Measurements from ENCODE around the gene OTX2.

The OTX2 gene

DNA sequence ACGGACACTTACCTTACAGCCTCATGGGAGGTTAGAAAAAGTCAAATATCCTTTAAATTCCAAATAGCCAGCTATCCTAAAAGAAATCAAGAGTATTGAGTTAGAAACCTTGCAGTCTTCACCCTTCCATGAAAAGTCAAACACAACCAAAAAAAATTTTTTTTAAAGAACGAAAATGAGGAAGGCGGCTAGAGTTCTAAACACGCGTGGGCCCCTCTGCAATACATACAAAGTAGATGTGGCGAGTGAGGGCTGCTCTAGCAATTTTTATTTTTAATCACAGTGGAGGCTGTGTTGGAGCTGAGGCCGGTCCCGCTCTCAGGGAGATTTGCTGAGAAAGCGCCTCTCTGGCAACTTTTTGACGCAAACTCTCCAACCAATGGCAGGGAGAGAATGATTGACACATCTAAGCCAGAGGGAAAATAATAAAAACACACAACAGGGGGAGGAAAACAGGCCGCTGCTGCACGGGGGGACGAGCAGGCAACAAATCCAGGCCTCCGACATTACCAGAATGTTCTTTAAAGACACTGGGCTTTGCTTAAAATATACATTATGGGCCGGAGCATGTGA, at the start of gene OTX2:
Gene OTX2, minus strand, starts transcription at position 333 of the 573 bp plus-strand sequence. CDS start 5,023 bp downstream, outside the sequence.
- no peak for DNase-seq (ENCODE audit: low read depth)

DNA sequence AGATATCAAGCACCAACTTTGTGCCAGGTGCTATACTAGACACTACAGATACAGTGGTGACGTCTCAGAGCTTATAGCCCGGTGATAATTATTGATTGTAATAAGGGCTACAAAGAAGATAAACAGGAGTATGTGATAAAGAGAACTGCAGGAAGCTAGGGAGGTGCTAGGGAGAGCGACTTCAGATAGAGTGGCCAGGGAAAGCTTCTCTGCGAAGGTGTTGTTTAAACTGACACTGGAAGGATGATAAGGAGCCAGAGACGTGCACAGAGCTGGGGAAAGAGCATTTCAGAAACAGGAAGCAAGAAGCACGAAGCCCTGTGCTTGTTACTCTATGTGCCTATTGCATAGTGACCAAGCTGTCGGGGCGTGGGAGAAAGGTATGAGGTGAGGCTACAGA, 48.1 kb upstream of the OTX2 start:
- no peak for DNase-seq (ENCODE audit: low read depth)

DNA sequence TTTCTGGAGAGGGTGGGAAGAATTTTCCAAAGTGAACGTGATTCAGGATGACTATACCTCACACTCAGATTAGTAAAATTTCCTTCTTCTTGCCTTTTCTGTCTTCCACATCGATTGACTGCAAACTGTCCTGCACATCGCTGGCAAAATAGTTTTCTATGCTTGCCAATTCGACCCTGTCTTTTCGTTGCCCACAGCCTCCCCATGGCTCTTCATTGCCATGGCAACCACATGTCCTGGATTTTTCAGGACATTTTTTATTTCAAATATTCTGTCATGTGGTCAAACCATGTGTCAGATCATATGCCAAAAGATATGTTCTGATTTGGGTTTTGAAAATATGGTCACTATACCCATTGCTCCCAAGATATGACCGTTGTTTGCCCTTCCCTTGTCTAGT, 46.9 kb upstream of the OTX2 start:
- DNase-seq (ENCODE audit: low read depth), result no peak

DNA sequence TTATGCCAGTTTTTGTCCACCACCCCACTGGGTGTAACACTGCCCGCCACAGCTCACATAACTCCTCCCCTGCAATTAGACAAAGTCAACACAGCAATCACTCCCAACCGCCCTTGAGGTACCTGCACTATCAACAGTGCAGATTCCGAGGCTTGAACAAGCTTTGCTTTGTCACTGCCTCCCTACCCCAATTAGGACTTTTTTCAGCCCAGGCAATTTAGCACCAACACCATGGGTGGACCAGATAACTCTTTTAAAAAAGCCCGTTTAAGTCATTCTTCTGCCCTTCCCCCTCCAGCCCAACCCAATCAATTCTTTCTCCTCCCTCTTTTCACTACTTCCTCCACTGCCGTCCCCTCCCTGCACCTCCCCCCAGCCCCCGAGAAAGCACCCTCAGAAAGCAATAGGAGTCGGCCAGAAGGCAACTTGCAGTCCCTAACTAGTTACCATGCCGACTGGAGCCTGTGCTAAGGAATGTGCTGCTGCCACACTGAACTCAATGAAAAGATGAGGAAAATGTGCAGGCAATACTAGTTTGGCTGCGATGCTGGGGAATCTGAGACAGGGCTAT, 45.7 kb upstream of the OTX2 start:
- no peak for DNase-seq (ENCODE audit: low read depth)

DNA sequence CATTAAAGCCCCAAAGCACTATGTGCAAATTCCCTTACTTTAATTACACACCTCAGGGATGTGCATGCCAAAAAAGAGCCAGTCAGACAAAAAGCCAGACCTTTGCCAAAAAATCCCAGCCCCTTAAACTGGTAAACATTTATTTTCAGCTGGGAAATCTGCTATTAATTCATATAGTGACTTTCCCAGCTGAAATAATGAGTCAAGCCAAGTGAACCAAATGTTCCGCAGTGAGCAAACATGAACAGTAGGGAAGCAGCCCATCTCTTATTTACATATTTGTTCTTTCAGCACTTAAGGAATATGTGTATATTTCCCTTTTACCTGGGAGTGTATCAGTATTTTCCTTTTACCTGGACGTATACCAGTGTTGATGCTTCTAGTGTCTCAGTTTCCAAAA, 44.0 kb upstream of the OTX2 start:
- DNase-seq (ENCODE audit: low read depth), result no peak

DNA sequence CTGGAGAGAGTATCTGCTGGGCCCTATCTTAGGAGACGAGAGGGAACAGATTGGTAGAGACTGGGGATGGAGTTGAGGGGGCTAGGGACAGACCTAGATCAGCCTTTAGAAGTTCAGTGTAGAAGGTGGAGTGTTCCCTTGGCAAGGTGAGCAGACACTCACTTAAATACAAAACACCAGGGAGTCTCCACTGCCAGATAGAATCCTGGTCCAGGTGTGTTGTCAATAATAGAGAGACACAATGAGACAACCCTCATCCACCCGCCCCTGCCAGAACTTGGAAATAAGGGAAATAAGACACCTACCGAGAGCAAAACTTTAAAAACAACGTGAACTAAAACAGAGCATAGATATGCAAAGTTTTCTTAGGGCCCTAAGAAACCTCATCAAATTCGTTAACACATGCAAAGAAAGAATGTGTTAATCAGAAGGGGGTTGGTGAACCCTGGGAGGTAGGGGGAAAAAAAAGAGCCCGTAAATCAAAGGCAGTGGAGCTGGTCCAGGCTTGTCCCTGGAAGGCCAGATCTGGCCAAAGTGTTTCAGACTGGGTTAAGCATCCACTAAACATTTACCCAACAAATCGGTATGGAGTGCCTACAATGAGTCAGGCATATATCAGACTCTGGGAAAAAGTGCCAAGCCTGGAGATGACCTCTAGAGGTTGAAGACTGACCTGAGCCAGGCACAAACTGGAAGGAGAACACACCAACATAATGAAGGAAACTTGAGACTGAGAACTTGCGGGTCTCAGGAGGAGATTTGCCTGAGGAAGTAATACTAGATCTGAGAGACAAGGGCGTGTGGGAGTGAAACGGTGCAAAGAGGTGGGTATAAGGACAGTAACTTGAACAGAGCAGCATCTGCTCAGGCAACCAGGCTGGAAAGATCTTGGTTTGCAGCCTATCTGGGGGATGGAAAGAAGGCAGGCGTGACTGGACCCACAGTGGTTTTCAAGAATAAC, 37.0 kb upstream of the OTX2 start:
- no peak for DNase-seq (ENCODE audit: low read depth)

DNA sequence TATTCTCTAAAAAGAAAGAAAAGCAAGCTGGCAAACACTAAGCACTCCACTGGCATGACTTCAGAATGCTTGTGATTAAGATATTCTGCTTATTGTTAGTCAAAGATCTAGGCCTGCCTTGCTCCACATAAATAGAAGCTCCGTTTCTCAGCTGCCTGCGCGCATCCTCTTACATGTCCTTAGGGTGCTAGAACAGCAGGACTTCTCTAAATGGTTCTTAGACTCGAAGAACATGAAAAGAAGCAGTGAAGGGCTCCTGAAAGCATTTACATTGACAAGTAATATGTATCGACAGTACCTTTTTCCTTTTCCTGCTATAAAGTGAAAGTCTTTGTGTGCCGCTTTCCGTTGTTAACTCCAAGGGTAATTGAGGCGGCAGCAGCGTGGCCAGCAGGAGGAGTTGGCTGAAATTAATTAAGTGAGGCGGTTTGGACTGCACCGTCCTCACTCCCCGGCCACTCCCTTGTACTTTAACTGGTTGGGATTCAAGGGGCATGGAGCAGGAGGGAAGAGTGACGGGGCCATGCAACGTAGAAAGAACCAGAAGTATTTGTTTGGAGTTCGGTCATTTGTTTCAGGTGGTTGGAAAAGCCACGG, 34.2 kb upstream of the OTX2 start:
- DNase-seq (ENCODE audit: low read depth), result no peak

DNA sequence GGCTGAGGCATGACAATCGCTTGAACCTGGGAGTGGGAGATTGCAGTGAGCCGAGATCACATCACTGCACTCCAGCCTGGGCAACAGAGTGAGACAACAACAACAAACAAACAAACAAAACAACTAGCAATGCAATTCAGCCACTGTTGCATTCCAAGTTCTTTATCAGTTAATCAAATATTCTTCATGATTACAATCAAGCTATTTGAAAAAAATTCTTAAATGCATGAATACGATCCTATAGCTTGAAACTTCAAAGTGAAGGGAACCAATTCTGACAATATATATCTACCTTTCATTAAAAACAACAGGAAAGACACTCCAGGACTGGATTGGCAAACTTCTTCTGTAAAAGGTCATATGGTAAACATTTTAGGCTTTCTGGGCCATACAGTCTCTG, 31.3 kb upstream of the OTX2 start:
- DNase-seq (ENCODE audit: low read depth), result no peak

DNA sequence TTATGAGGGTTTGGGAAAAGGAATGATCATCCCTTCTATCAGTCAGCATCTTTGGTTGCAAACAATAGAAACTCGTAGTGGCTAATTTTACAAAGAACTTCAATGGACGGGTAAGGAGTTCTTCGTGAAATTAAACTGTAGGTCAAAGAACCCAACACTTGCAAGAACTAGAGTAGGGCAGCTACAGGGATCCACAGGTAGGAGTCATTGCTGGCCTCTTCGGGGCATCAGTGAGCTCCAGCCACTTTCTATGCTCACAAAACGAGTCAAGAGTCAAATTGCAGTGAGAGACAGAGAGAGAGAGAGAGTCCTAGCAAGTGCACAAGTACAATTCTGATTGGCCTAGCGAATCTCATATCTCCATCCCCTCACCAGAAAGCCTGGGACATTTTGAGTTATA, 29.9 kb upstream of the OTX2 start:
- DNase-seq (ENCODE audit: low read depth), result no peak

DNA sequence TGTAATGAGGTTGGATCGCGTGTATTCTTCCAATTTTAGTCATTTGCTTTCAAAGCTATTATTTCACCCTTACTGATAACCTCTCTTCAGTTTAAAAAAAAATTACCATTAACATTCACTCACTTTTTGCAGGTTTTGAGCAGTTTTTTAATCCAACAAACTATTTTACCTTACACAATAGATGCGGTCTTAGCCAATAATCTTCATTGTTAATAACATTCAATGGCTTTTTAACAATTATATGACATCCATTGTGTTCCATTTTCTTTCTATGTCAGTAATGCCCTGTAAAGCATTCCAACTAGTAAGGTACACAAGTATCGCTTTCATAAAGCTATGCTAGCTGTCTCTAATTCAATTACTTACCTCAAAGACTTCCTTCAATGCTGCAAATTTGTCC, 18.9 kb upstream of the OTX2 start:
- no peak for DNase-seq (ENCODE audit: low read depth)

DNA sequence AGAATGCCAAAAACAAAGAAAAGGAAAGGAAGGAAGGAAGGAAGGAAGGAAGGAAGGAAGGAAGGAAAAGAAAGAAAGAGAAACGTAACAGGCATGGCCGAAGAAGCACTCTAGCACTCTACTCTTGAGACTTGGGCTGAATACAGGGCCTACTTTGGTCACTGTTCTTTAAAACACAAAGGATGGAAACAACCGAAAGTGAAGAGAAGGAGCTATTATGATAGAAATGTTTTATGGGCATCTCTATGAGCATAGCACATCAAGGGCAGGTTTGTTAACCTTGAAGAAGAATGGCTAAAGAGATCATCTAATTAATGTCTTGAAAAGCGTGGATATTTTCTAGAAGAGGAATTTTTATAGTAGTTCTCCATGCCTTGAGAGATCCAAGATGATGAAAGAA, 15.9 kb upstream of the OTX2 start:
- DNase-seq (ENCODE audit: low read depth), result no peak

DNA sequence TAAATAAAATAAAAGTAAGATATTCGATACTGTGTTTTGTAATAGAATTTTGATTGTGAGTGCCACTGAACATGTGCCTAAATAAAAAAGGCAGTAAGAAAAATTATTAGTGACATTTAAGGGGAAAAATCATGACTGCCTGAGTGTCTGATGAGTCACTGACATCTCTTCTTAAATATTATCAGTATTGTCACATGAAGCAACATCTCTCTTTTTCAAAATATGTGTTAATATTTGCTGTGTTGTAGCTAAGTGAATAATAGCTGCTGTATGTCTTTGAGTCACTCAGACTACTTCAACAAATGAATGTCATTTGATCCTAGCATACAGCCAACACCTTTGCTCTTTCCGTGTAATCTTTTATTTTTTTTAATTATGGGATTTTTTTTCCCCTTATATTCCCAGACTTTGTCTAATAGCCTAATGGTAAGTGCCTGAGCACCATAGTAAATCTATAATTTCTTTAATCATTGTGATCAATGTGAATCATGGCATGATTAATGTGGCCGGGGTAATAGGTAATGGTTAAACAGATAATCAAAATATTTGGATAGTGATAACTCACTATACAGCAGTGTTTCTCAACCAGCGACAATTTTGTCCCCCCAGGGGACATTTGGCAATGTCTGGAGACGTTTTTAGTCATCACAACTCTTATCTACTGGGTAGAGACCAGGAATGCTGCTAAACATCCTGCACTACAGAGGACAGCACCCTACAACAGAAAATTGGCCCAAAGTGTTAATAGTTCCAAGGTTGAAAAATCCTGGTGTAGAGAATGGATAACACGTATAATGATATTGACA, 11.7 kb upstream of the OTX2 start:
- no peak for DNase-seq (ENCODE audit: low read depth)

DNA sequence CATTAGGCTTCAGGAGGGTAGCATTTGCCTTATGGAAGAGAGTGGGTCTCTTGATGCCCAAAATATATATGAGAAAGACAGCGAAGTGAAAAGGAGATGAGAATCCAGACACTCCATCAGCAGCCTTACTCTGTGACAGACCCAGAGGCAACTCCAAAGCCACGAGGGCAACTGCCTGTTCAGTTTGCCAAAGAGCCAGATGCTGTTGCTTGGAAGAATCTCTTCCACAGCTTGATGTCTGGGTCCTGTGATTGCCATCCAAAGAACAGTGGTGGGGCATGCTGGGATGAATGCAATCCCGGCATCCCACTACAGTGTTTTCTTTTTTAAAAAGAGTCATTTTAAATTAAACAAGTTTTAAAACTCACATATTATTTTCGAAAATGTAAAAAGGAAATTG, 10.9 kb upstream of the OTX2 start:
- no peak for DNase-seq (ENCODE audit: low read depth)

DNA sequence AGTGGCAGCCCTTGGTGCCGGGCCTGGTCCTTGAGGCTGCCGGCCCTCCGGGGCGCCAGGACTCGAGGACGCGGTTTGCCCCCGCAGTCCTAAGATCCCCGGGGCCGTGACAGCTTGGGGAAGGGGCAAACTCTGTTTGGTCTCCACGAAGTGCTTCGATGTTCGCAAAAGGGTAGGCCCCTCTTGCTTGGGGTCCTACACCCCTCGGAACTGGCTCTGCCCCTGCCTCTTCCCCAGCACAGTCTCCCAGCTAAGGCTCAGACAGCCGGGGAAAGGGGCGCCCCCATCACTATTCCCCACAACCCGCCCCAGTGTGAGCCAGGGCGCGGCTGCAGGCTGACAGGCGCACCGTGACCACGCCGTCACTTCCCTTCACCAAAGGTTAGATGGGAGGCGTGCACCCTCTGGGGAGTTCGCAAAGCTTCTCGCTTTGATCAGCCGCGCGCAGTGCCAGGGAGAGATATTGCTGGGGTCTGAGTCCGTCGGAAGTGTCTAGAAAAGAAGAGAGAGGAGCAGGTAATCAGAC, 7.2 kb upstream of the OTX2 start:
- DNase-seq (ENCODE audit: low read depth), result no peak

DNA sequence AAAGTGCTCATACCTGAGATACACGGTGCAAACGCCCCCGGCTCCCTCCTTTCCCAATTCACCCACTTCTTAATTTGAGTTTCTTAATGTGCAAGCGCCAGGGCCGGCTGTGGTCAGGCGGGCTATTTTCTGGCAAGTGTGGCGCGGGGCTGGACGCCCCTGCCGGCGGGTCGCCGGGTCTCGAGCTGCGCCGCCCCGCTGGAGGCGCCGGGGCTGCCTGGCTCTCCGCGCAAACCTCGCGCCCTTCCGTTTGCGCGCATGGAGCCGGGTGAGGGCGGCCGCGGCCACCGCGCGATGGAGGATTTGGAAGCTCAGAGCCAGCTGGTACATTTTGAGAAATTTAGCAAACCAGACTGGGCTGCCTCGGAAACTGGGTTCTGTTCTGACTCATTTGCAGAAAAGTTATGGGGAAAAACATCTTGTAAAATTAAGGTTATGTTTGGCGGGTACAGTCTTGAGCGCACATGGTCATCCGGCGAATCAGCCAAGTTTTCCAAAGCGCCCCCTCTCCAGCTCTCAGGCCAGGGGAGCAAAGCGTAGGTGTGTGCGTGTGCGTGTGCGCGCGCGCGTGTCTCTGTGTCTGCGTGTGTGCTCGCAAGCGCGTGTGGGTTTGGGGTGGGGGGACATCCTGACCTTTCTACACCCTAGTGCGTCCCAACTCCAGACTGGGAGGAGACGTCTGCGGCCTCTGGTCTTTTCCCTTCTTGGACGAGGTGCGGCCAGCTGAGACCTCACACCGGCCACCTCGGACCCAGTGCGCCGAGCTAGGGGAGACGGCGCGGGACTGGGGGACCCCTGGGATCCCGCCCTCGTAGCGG, 6.5 kb upstream of the OTX2 start:
- no peak for DNase-seq (ENCODE audit: low read depth)

DNA sequence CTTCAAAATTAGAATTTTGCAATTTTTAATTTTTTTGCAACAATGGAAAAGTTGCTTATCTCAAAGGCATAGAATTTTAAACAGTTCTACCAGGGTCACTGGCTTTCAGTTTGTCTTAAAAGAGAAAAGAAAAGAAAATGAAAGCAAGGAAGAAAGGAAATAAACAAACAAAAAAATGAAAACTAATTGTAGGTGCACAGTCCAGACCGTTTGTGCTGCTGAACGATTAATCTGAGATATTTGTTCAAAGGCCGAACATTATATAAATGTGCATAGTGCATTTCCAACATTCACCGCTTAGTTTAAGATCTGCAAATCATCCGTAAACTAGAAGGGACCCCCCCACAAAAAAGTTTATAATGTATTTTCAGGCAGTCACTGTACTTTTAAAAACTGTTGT, 5.5 kb upstream of the OTX2 start:
- no peak for DNase-seq (ENCODE audit: low read depth)

DNA sequence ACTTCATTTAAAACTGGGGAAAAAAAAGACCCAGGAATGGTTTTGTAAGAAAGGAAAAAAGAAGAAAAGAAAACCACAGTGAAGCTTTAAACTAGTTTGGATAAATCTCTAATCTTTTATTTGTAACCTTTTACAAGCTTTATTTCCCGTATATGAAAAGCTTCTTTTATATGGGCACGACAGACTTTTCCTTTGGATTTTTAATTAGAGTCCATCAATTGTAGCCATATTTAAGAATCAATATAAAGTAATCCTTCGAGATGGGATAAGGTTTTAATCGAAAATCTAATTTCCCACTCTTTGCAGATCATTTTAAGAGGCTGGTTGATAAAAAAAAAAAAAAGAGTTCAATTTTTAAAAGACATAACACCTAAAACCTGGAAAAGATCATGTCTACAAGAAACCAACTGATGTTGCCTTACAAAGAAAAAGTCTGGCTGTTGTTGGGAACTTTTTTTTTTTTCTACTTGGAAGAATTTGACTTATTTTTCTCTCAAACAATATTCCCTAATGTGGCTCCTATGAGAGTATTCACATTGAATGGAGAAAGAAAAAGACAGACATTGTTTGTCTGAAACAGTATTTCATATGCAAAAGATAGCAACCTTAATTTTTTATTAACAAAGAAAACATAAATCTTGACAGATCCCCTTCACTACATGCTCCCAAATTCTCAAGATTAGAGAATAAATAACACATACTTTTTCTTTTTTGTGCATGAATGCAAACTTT, 4.9 kb upstream of the OTX2 start:
- no peak for DNase-seq (ENCODE audit: low read depth)

DNA sequence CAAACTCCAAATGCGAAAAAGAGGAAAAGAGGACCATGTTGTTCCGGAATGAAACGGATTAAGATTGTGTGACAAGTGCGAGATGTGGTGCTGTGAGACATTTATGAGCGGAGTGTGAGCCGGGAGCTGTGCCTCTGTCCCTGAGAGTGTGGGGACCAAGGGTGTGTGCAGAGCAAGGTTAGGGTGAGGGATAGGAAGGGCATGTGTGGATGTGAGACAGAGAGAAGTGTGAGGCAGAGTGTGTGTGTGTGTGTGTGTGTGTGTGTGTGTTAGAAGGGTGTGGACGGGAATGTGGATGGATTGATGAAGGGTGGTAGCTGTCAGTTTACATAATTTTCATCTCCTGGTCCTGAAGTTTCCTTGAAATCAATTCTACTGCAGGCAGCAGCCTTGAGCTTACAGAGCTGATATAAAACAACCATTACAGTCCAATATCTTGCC, 4.3 kb upstream of the OTX2 start:
- DNase-seq (ENCODE audit: low read depth), result no peak

DNA sequence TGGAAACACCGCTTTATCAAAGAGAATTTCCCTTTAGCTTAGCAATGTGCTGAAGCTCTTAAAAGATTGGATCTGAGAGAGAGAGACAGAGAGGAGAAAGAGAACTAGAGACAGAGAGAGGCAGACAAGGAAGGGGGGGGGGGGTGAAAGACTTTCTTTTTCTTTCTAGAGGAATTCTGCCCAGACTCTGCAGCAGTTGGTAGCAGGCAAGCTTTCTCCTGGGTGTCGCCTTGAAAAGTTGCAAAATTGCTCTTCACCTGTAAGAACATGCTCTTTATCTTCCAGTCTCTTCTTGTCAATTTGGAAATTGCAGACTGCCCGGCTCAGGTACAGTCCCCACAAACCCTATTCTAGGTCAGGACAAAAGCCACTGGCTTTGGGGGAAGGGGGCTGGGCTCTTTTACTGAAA, 2.9 kb upstream of the OTX2 start:
- DNase-seq (ENCODE audit: low read depth), result no peak
